B cell (primary cell): ENCODE data around the gene LSP1. TPM values are rescaled to one million over a fixed set of nuclear protein-coding genes. Genes with fewer than 3 reads are reported as not detected.

Source experiments
- ATAC-seq: fragments of 200-7000 bp; cut with Tn5 transposase; one replicate; pipeline ENCODE4 v1.10.0; 2021; ENCODE audit warnings: low read depth, mild to moderate bottlenecking, moderate number of reproducible peaks, moderate library complexity
- CTCF ChIA-PET: fragments of 350-600 bp; sonication (Branson Sonifier 250); formaldehyde crosslinking; loops from one replicate; lab custom pipeline; 2021; ENCODE audit warnings: antibody characterized with exemption, inconsistent platforms; lab: Charles Lee
- POLR2A ChIA-PET: fragments of 350-600 bp; sonication (Branson Sonifier 250); formaldehyde crosslinking; loops from one replicate; lab custom pipeline; 2021; ENCODE audit warnings: antibody characterized with exemption; lab: Charles Lee
- DNase-seq: peaks from one replicate; pipeline ENCODE4 v3.0.0; 2013
- H2AFZ ChIP-seq: 2 replicates; pipeline ENCODE4 v1.6.1; 2012; ENCODE audit warnings: mild to moderate bottlenecking, low read depth, low read length; ENCODE audit not compliant: insufficient read depth, poor library complexity, severe bottlenecking
- H3K27ac ChIP-seq, 2 donors: 1 replicate in 1 of 2; 2 replicates in 1 of 2; pipeline ENCODE4 v1.5.1; 2012 to 2013; ENCODE audit warnings: low read length in 2 of 2, mild to moderate bottlenecking in 2 of 2, moderate library complexity in 1 of 2
- H3K27me3 ChIP-seq, 4 experiments: fragments of 200-600 bp in 1 of 4; sonication (generic) in 1 of 4; replicated peaks in 1 of 4; 1 replicate in 2 of 4; 2 replicates in 2 of 4; pipeline versions ENCODE4 v1.6.1 to v1.7.0; 2013 to 2016; ENCODE audit warnings: low read length in 3 of 4, mild to moderate bottlenecking in 2 of 4, mixed read lengths in 1 of 4, moderate library complexity in 1 of 4; ENCODE audit not compliant: insufficient read depth in 4 of 4, control insufficient read depth in 3 of 4; ENCODE audit errors: control extremely low read depth in 1 of 4
- H3K36me3 ChIP-seq, 2 experiments: replicated peaks in 1 of 2; 1 replicate in 1 of 2; 2 replicates in 1 of 2; pipeline versions ENCODE4 v1.6.1 to v1.7.1; 2013; ENCODE audit warnings: low read length in 1 of 2; ENCODE audit not compliant: insufficient read depth in 2 of 2, control insufficient read depth in 1 of 2; ENCODE audit errors: control extremely low read depth in 1 of 2, extremely low read depth in 1 of 2
- H3K4me1 ChIP-seq, 2 donors: fragments of 200-600 bp in 1 of 2; sonication (generic) in 1 of 2; 1 replicate in 1 of 2; 2 replicates in 1 of 2; pipeline versions ENCODE4 v1.5.1 to v1.6.1; 2013 to 2017; ENCODE audit warnings: low read length in 2 of 2; ENCODE audit not compliant: control insufficient read depth in 2 of 2, insufficient read depth in 2 of 2
- H3K4me2 ChIP-seq: replicated peaks from 2 replicates; pipeline ENCODE3; 2012; ENCODE audit warnings: mild to moderate bottlenecking, low read depth, low read length; ENCODE audit not compliant: poor library complexity, severe bottlenecking
- H3K4me3 ChIP-seq, 5 experiments: fragments of 200-600 bp in 1 of 5; sonication (generic) in 1 of 5; 1 replicate in 3 of 5; 2 replicates in 2 of 5; pipeline versions ENCODE4 v1.5.1 to v1.7.0; 2011 to 2016; ENCODE audit warnings: low read length in 4 of 5, mild to moderate bottlenecking in 4 of 5, low read depth in 2 of 5, control low read depth in 1 of 5, moderate library complexity in 1 of 5; ENCODE audit not compliant: insufficient read depth in 1 of 5; ENCODE audit errors: control extremely low read depth in 1 of 5, extremely low read depth in 1 of 5
- H3K79me2 ChIP-seq: fragments of 200-600 bp; sonication (generic); one replicate; pipeline ENCODE4 v1.6.0; 2016; ENCODE audit warnings: low read length; ENCODE audit not compliant: control insufficient read depth, insufficient read depth
- H3K9ac ChIP-seq: fragments of 200-600 bp; sonication (generic); 2 replicates; pipeline ENCODE4 v1.6.1; 2017; ENCODE audit warnings: mild to moderate bottlenecking, low read length, moderate library complexity
- H3K9me3 ChIP-seq, 3 donors: one replicate each; pipeline versions ENCODE4 v1.6.1 to v1.7.1; 2013; ENCODE audit warnings: low read length in 2 of 3; ENCODE audit not compliant: control insufficient read depth in 2 of 3, insufficient read depth in 1 of 3; ENCODE audit errors: control extremely low read depth in 1 of 3
- H4K20me1 ChIP-seq: 2 replicates; pipeline ENCODE4 v1.6.0; 2012; ENCODE audit warnings: mild to moderate bottlenecking, low read length; ENCODE audit not compliant: insufficient read depth, control insufficient read depth, poor library complexity, severe bottlenecking
- H3K27ac Mint-ChIP-seq: one replicate; pipeline ENCODE4 v1.8.0; 2021; ENCODE audit warnings: mixed read lengths
- H3K27me3 Mint-ChIP-seq: one replicate; pipeline ENCODE4 v1.8.0; 2021; ENCODE audit warnings: mixed read lengths
- H3K4me1 Mint-ChIP-seq: one replicate; pipeline ENCODE4 v1.8.0; 2021; ENCODE audit warnings: mixed read lengths
- H3K4me3 Mint-ChIP-seq: one replicate; pipeline ENCODE4 v1.8.0; 2021; ENCODE audit warnings: mixed read lengths
- H3K9me3 Mint-ChIP-seq: one replicate; pipeline ENCODE4 v1.8.0; 2022; ENCODE audit warnings: mixed read lengths; ENCODE audit not compliant: insufficient read depth
- EZH2 ChIP-seq: IDR thresholded peaks from 2 replicates; pipeline ENCODE4 v1.6.1; 2012; ENCODE audit warnings: borderline replicate concordance, low read depth, mild to moderate bottlenecking, moderate library complexity, low read length; ENCODE audit not compliant: insufficient read depth, poor library complexity, severe bottlenecking
- WGBS: methylation state at CpG from one replicate; pipeline ENCODE4 v1.1.5; 2013; ENCODE audit warnings: missing lambda C conversion rate; ENCODE audit not compliant: insufficient coverage; 5-methylcytosine and 5-hydroxymethylcytosine counted together
- intact Hi-C: fragments of 100-400 bp; cut with micrococcal nuclease; formaldehyde crosslinking; loops from one replicate; pipeline ENCODE4 v1.10.0; 2022
- polyA plus RNA-seq: library from polyadenylated mRNA; depleted of rRNA; stranded (reverse); fragments of >200 nt; gene quantifications from 2 replicates; pipeline ENCODE4 v1.2.3, GENCODE V29; 2012
- total RNA-seq, 2 donors: library from RNA; stranded (reverse); fragments of 120-200 nt in 1 of 2; gene quantifications; 1 replicate in 1 of 2; 2 replicates in 1 of 2; pipeline versions ENCODE4 v1.2.3 to v1.2.4, GENCODE V29; 2013 to 2022
- TF ChIP-seq, protein P1 (sequence below): fragments of 200-600 bp; IDR thresholded peaks from one replicate; pipeline ENCODE4 v1.8.0; 2022; ENCODE audit warnings: antibody characterized with exemption, mild to moderate bottlenecking

The LSP1 gene
- total and polyA plus RNA-seq, 2 donors (not counting 1 experiment from before 2014, with no cell fraction given), result 249 to 446 TPM

DNA sequence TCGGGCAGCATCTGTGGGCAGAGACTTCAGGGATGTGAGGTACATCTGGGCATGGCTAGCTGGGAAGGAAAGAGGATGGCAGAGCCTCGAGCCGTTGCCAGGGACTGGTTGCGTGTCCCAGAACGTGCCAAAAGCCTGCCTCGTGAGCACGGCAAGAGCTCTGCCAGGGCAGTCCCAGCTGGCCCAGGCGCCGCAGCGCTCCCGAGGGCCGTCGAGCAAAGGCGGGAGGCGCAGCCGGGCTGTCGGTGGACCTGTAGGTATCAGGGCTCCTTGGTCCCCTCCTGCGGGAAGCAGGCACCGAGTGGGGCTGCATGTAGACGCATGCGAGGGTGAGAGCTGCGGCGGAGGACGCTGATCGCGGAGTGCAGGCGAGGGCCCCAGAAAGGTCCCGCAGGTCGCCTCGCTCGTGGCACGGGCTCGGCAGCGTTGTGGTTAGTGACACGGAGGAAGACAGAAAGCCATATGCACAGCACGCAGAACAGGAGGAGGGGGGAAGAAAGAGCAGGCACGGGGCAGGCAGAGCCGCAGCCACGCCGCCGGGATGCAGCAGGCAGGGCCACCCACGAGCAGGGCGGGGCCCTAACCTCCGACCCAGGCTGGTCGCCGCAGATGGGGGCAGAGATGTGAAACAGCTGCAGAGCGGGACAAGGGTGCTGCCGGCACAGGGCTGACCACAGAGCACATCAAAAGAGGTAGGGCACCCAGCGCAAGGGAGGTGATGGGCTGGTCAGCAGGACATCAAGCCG is 18.0 kb downstream of the LSP1 start:
- POLR2A ChIA-PET, result no interaction called here
- intact Hi-C loops, result no loop called here
- Mint-ChIP-seq H3K4me1 (peaks cover 63% of the 10 kb centered on the region), H3K27ac (no peak overlapping the region), H3K27me3 (no peaks in the 10 kb centered on the region), H3K4me3 (peak overlapping the region; percentile 52), H3K9me3 (no peaks in the 10 kb centered on the region)
- TF ChIP-seq, protein P1, sequence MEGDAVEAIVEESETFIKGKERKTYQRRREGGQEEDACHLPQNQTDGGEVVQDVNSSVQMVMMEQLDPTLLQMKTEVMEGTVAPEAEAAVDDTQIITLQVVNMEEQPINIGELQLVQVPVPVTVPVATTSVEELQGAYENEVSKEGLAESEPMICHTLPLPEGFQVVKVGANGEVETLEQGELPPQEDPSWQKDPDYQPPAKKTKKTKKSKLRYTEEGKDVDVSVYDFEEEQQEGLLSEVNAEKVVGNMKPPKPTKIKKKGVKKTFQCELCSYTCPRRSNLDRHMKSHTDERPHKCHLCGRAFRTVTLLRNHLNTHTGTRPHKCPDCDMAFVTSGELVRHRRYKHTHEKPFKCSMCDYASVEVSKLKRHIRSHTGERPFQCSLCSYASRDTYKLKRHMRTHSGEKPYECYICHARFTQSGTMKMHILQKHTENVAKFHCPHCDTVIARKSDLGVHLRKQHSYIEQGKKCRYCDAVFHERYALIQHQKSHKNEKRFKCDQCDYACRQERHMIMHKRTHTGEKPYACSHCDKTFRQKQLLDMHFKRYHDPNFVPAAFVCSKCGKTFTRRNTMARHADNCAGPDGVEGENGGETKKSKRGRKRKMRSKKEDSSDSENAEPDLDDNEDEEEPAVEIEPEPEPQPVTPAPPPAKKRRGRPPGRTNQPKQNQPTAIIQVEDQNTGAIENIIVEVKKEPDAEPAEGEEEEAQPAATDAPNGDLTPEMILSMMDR, result no peak
- TF ChIP-seq EZH2, result no peak
- H3K36me3 ChIP-seq, result peaks cover 0 to 31% of the 10 kb centered on the region in 2 experiments
- 85% methylated on average over 47 of the region's 50 CpGs for WGBS
- H3K9me3 ChIP-seq, result no peaks in the 10 kb centered on the region
- peaks cover 100% of the 10 kb centered on the region for H4K20me1 ChIP-seq
- H3K4me3 ChIP-seq, result no peak overlapping the region
- CTCF ChIA-PET, result interaction anchor here (1.0 to 2.0 kb wide), 4 partner anchors 11 to 281 kb away, joined by 3 to 6 read pairs (median 3); no protein-coding TSS in a partner anchor
- DNase-seq (no peak), ATAC-seq (no peak)
- no peak overlapping the region for H3K9ac ChIP-seq
- peaks cover 99% of the 10 kb centered on the region for H3K79me2 ChIP-seq
- no peaks in the 10 kb centered on the region for H3K27me3 ChIP-seq
- no peak overlapping the region for H3K27ac ChIP-seq
- H3K4me1 ChIP-seq, result peaks cover 35 to 81% of the 10 kb centered on the region in 2 donors
- H2AFZ ChIP-seq, result no peak overlapping the region
- H3K4me2 ChIP-seq, result peak overlapping the region; percentile 32

DNA sequence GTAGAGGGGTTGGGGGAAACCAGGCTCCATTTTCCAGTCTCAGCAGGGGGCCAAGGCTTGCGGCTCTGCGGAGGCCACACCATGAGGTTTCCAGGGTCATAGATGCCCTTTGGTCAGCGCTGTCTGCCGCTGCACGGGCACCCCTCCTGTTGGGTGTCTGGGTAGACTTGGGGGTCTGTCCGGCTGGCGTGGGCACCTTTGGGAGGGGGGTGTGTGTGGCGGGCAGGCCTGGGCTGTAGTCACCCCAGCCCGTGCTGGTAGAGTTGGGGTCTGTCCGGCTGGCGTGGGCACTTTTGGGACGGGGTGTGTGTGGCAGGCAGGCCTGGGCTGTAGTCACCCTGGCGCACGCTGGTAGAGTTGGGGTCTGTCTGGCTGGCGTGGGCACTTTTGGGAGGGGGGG is 18.6 kb downstream of the LSP1 start:
- H3K27ac Mint-ChIP-seq, result no peak overlapping the region
- intact Hi-C loops, result no loop called here
- Histone ChIP-seq H3K27ac (no peak overlapping the region), H3K79me2 (peaks cover 99% of the 10 kb centered on the region), H3K4me2 (peak overlapping the region; percentile 32), H3K36me3 (peaks cover 0 to 27% of the 10 kb centered on the region in 2 experiments), H3K9ac (no peak overlapping the region), H4K20me1 (peaks cover 100% of the 10 kb centered on the region), H3K4me1 (peaks cover 40 to 86% of the 10 kb centered on the region in 2 donors), H3K27me3 (no peaks in the 10 kb centered on the region), H3K9me3 (no peaks in the 10 kb centered on the region), H2AFZ (no peak overlapping the region), H3K4me3 (no peak overlapping the region)
- 95% methylated on average over 13 of the region's 15 CpGs for WGBS
- no peak overlapping the region for H3K4me3 Mint-ChIP-seq
- no peak for TF ChIP-seq EZH2
- TF ChIP-seq, protein P1, result no peak
- H3K27me3 Mint-ChIP-seq, result no peaks in the 10 kb centered on the region
- peaks cover 64% of the 10 kb centered on the region for H3K4me1 Mint-ChIP-seq
- DNase-seq (no peak), ATAC-seq (no peak)
- ChIA-PET CTCF (no interaction called here), POLR2A (no interaction called here)
- H3K9me3 Mint-ChIP-seq, result no peaks in the 10 kb centered on the region
